ENCODE data around the gene PXYLP1. TPM values are rescaled to one million over a fixed set of nuclear protein-coding genes. Genes with fewer than 3 reads are reported as not detected.

PXYLP1 gene
- total and polyA plus RNA-seq, 9 of the 15 experiments (the other 6 are each of a cell fraction or from before 2014, with no cell fraction given), result 0.80 to 2.9 (median 1.3) TPM

GRCh38 chr3:141336672-141337522 is 105.3 kb downstream of the PXYLP1 start:
- in situ Hi-C loops (cut with MboI) (no loop called here), intact Hi-C loops (cut with micrococcal nuclease) (no loop called here)
- no peaks in the 10 kb centered on the region for H3K9me1 ChIP-seq (ENCODE audit: control insufficient read depth, insufficient read depth, low read length)
- 47% methylated on average over 12 of the region's 12 CpGs for WGBS (ENCODE audit: insufficient coverage, low coverage, missing lambda C conversion rate)
- peak overlapping the region; percentile 86 for H2AFZ ChIP-seq (ENCODE audit: low read depth, low read length)
- ChIA-PET CTCF (ENCODE audit: low intra/inter-chr PET ratio) (no interaction called here), POLR2A (interaction anchor here (1.0 to 1.8 kb wide), 5 partner anchors 10 to 25 kb away, joined by 3 to 6 read pairs (median 4); no protein-coding TSS in a partner anchor)
- ATAC-seq (no peak), FAIRE-seq (no peak), DNase-seq (ENCODE audit: extremely low read depth in 1 of 4, low spot score in 3 of 4) (peak in 1 of 4 experiments; percentile 49)
- H3K27me3 ChIP-seq (ENCODE audit: control insufficient read depth in 2 of 2, insufficient read depth in 2 of 2, low read length in 2 of 2), result no peaks in the 10 kb centered on the region
- H3K4me1 ChIP-seq (replicated peaks in 1 of 2; ENCODE audit: control insufficient read depth in 2 of 2, insufficient read depth in 2 of 2, low read length in 2 of 2), result peaks cover 14 to 51% of the 10 kb centered on the region in 2 experiments
- no peaks in the 10 kb centered on the region for H3K36me3 ChIP-seq (ENCODE audit: control insufficient read depth, insufficient read depth, low read length)
- H3K79me2 ChIP-seq (ENCODE audit: control insufficient read depth, insufficient read depth, low read length), result no peaks in the 10 kb centered on the region
- peak overlapping the region; percentile 17; the same call in 1 of the 2 replicates for H3K4me2 ChIP-seq (ENCODE audit: insufficient read depth, low read length)
- H3K9me3 ChIP-seq (replicated peaks; ENCODE audit: control insufficient read depth, insufficient read depth, low read depth, low read length), result no peaks in the 10 kb centered on the region
- no peak overlapping the region for H3K9ac ChIP-seq (ENCODE audit: insufficient read depth in 1 of 2, low read depth in 2 of 2, low read length in 2 of 2)
- H3K4me3 ChIP-seq, result no peak overlapping the region
- H3K27ac ChIP-seq (ENCODE audit: extremely low read depth, low read depth, low read length), result peak overlapping the region; percentile 5; the same call in 1 of the 3 replicates
- no TSS peak for BruUV-seq (replicated peaks)
- no peaks in the 10 kb centered on the region for H4K20me1 ChIP-seq (replicated peaks; ENCODE audit: control insufficient read depth, insufficient read depth, low read length)
- TF ChIP-seq MYBL2 (IDR thresholded peaks at IDR 0.05; ENCODE audit: low read depth) (no peak), MYBL2 (CRISPR knock-in tag; IDR thresholded peaks at IDR 0.05; ENCODE audit: borderline replicate concordance) (no peak), MAZ (CRISPR knock-in tag; conservative IDR thresholded peaks at IDR 0.05 in 1 of 2, IDR thresholded peaks at IDR 0.05 in 1 of 2) (no peak), ZNF140 (CRISPR knock-in tag; IDR thresholded peaks at IDR 0.05) (no peak), SRSF3 (IDR thresholded peaks at IDR 0.05; ENCODE audit: insufficient read depth, low read length) (no peak), SAFB (IDR thresholded peaks at IDR 0.05; ENCODE audit: borderline replicate concordance, low read depth, low read length) (no peak), NR3C1 (CRISPR knock-in tag; IDR thresholded peaks at IDR 0.05) (no peak), ATF3 (IDR thresholded peaks at IDR 0.05) (peak; percentile 77), ATF3 (CRISPR knock-in tag; conservative IDR thresholded peaks at IDR 0.05) (no peak), ZNF124 (CRISPR knock-in tag; IDR thresholded peaks at IDR 0.05) (no peak), ZNF24 (IDR thresholded peaks at IDR 0.05) (no peak), EGR1 (conservative IDR thresholded peaks at IDR 0.05) (peak; percentile 27; the same call in 1 of the 2 replicates), CEBPB (tag; IDR thresholded peaks at IDR 0.05) (no peak), ATF7 (IDR thresholded peaks at IDR 0.05) (peak; percentile 58; the same call in 1 of the 2 replicates), SOX6 (IDR thresholded peaks at IDR 0.05) (peak; percentile 49; the same call in 1 of the 2 replicates), NRF1 (conservative IDR thresholded peaks at IDR 0.05 in 1 of 2, IDR thresholded peaks at IDR 0.05 in 1 of 2) (no peak), ESRRB (CRISPR knock-in tag; IDR thresholded peaks at IDR 0.05; ENCODE audit: borderline replicate concordance) (no peak), ZFP36 (IDR thresholded peaks at IDR 0.05; ENCODE audit: low read depth, low read length, partially characterized antibody) (no peak), NR2C2 (CRISPR knock-in tag; IDR thresholded peaks at IDR 0.05) (no peak), NR2C2 (tag; IDR thresholded peaks at IDR 0.05) (peak; percentile 49)

All from K562 (cell line).